ENCODE results near the gene LINC00237.

The LINC00237 gene

DNA sequence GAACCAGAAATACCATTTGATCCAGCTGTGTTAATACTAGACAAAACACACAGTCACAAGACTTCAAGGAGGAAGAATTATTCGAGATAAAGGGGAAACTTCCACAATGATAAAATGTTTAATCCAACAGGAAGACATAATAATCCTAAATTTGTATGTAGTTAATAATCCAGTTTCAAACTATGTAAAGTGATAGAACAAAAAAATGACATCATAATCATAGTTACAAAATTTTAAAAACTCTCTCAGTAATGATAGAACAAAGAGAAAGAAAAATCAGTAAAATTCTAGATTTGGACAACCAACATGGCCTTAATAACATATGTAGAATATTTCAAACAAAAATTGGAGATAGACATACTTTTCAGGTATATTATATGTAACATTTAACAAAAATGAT, 38.9 kb downstream of the LINC00237 start:
- Mint-ChIP-seq H3K36me3 (ENCODE audit: low read depth) (no peaks in the 10 kb centered on the region), H3K4me1 (ENCODE audit: low read depth) (no peaks in the 10 kb centered on the region), H3K27me3 (ENCODE audit: low read depth) (peaks cover 26% of the 10 kb centered on the region), H3K9me3 (no peaks in the 10 kb centered on the region), H3K27ac (no peak overlapping the region), H3K4me3 (no peak overlapping the region)
- DNase-seq (ENCODE audit: low spot score): no peak

DNA sequence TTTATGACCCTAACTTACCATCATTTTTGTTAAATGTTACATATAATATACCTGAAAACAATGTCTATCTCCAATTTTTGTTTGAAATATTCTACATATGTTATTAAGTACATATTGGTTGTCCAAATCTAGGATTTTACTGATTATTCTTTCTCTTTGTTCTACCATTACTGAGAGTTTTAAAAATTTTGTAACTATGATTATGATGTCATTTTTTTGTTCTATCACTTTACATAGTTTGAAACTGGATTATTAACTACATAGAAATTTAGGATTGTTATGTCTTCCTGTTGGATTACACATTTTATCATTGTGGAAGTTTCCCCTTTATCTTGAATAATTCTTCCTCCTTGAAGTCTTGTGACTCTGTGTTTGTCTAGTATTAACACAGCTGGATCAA, 41.2 kb downstream of the LINC00237 start:
- Mint-ChIP-seq H3K36me3 (ENCODE audit: low read depth) (no peaks in the 10 kb centered on the region), H3K4me1 (ENCODE audit: low read depth) (no peaks in the 10 kb centered on the region), H3K27me3 (ENCODE audit: low read depth) (peaks cover 23% of the 10 kb centered on the region), H3K4me3 (no peak overlapping the region), H3K27ac (no peak overlapping the region), H3K9me3 (no peaks in the 10 kb centered on the region)
- no peak for DNase-seq (ENCODE audit: low spot score)

DNA sequence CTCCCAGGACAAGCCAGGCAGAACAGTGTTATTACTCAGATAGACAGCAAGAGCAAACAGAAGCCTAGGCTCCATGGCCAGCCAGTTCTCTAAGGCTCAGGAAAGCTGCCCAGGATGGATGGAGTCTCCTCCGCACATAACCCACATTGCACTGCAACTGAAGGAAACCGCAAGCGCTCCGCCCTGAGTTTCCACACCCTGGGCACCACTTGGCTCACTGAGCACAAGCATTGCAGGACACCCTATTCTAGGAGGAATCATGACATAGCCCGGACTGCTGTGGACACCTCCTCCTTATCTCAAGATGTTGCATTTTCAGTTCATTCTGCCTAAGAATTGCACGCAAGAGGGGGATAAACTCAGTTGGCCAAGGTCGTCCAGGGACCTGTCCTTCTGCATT, 42.9 kb downstream of the LINC00237 start:
- Mint-ChIP-seq H3K4me3 (no peak overlapping the region), H3K27ac (no peak overlapping the region), H3K27me3 (ENCODE audit: low read depth) (peaks cover 31% of the 10 kb centered on the region), H3K36me3 (ENCODE audit: low read depth) (no peaks in the 10 kb centered on the region), H3K9me3 (no peaks in the 10 kb centered on the region), H3K4me1 (ENCODE audit: low read depth) (no peaks in the 10 kb centered on the region)
- DNase-seq (ENCODE audit: low spot score): no peak

DNA sequence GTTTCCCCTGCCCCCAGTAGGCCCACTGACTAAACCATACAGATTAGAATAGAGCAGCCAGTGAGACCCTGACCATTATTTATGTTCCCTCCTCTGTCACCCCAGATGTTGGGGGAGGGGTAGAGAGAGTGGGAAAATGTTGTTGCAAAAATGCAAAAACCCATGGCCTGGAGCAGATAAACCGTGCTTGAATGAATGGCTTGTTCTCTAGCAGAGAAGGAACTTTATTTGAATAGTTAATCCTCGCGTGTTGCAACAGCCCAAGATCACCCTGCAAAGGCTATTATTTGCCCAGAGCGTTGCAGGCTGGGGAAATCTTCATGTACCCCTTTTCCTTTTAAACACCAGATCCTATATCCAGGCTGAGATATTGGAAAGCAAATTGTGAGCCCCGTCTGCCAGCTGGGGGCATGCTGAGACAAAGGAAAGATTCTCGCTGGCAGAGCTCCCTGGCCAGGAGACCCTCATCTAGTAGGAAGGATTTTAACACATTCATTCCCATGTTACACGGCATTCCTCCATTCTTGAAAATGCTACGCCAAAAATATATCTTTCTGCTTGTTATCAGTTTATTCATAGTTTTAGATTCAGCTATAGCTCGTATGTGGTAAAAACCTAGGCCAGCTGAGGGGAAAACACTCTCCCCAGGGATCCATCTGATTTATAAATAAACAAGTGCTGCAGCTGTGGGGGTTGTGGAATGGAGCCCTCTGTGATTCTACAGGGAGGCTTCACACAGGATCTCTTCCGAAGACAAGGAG, 53.0 kb downstream of the LINC00237 start:
- Mint-ChIP-seq H3K9me3 (no peaks in the 10 kb centered on the region), H3K27ac (no peak overlapping the region), H3K4me1 (ENCODE audit: low read depth) (no peaks in the 10 kb centered on the region), H3K4me3 (no peak overlapping the region), H3K36me3 (ENCODE audit: low read depth) (no peaks in the 10 kb centered on the region), H3K27me3 (ENCODE audit: low read depth) (peaks cover 15% of the 10 kb centered on the region)
- no peak for DNase-seq (ENCODE audit: low spot score)

DNA sequence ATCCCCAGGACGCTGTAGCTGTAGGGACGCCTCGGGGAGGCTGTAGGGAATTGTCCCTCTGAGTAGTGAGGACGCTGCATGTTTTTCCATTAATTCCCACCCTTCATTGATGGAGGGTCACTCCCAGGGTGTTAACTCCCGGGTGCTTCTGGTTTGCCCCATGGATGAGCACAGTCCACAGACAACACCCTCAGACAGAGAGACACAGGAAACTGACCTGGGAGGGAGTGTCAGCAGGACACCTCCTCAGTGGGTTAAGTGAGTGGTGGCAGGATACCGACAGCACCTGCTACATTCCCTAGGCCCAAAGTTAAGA, 53.5 kb downstream of the LINC00237 start:
- no peak for DNase-seq (ENCODE audit: low spot score)
- H3K4me1 Mint-ChIP-seq (ENCODE audit: low read depth): no peaks in the 10 kb centered on the region
- no peaks in the 10 kb centered on the region for H3K9me3 Mint-ChIP-seq
- H3K36me3 Mint-ChIP-seq (ENCODE audit: low read depth): no peaks in the 10 kb centered on the region
- H3K27ac Mint-ChIP-seq: no peak overlapping the region
- H3K4me3 Mint-ChIP-seq: no peak overlapping the region
- peaks cover 10% of the 10 kb centered on the region for H3K27me3 Mint-ChIP-seq (ENCODE audit: low read depth)

DNA sequence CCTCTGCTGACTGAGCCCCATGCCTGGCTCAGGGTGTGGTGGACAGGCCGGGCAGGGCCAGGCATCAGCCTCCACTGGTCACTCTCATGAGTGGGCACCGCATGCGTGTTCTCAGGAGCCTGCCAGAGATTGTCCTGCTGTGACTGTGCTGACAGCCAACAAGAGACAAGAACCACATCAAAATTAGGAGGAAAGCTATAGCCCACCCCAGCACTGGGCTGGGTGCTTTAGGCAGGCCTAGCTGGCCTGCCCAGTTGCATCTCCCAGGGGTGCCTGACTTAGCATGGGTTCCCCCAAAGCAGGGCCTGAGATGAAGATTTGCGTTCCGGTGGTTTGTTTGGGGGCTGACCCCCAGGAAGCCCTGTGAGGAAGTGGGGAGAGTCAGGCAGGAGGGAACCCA, 53.9 kb downstream of the LINC00237 start:
- no peak overlapping the region for H3K27ac Mint-ChIP-seq
- no peaks in the 10 kb centered on the region for H3K9me3 Mint-ChIP-seq
- no peak for DNase-seq (ENCODE audit: low spot score)
- H3K4me1 Mint-ChIP-seq (ENCODE audit: low read depth): no peaks in the 10 kb centered on the region
- no peak overlapping the region for H3K4me3 Mint-ChIP-seq
- no peaks in the 10 kb centered on the region for H3K36me3 Mint-ChIP-seq (ENCODE audit: low read depth)
- H3K27me3 Mint-ChIP-seq (ENCODE audit: low read depth): peaks cover 9% of the 10 kb centered on the region

DNA sequence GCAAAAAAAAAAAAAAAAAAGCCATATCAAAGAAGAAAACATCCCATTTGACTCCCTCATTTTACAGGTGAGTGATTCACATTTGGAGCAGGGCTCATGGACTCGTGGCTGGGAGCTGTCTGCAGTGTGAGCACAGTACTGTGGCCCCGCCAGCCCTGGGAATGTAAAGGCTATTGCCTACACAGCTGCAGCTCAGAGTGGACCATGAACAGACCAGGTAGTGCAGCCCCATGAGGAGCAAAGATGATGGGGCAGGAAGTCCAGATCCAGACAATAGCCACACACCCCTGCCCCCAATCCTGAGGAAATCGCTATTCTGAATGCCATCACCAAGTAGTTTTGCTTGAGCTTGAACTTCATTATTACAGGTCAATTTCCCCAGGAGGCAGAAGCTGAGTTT, 55.4 kb downstream of the LINC00237 start:
- peaks cover 8% of the 10 kb centered on the region for H3K27me3 Mint-ChIP-seq (ENCODE audit: low read depth)
- no peak overlapping the region for H3K4me3 Mint-ChIP-seq
- H3K27ac Mint-ChIP-seq: no peak overlapping the region
- no peaks in the 10 kb centered on the region for H3K4me1 Mint-ChIP-seq (ENCODE audit: low read depth)
- H3K9me3 Mint-ChIP-seq: no peaks in the 10 kb centered on the region
- no peak for DNase-seq (ENCODE audit: low spot score)
- no peaks in the 10 kb centered on the region for H3K36me3 Mint-ChIP-seq (ENCODE audit: low read depth)

DNA sequence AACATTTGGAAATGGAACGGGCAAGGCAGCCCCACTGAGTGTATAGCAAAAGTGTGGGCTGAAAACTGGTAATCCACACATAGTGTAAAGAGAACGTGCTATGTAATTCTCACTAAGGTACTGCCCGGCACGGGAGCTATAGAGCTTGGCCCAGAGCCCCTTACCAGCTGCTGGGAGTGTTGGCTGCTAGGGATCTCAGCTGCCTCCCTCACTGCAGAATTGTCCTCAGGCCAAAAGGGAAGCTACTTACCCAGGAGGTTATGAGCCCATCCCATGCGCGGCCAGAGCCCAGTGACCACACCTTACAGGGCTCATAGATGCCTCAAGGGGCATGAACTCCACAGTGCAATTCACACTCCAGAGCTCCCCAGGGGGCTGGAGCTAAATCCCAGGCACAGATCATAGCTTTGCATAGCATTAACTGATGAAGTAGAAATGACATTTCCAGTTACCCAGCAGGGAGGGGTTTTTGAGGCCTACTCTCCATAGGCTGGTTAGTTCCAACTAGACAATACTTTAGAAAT, 56.8 kb downstream of the LINC00237 start:
- Mint-ChIP-seq H3K27ac (no peak overlapping the region), H3K36me3 (ENCODE audit: low read depth) (no peaks in the 10 kb centered on the region), H3K9me3 (no peaks in the 10 kb centered on the region), H3K4me1 (ENCODE audit: low read depth) (no peaks in the 10 kb centered on the region), H3K4me3 (no peak overlapping the region), H3K27me3 (ENCODE audit: low read depth) (peaks cover 8% of the 10 kb centered on the region)
- DNase-seq (ENCODE audit: low spot score): no peak

DNA sequence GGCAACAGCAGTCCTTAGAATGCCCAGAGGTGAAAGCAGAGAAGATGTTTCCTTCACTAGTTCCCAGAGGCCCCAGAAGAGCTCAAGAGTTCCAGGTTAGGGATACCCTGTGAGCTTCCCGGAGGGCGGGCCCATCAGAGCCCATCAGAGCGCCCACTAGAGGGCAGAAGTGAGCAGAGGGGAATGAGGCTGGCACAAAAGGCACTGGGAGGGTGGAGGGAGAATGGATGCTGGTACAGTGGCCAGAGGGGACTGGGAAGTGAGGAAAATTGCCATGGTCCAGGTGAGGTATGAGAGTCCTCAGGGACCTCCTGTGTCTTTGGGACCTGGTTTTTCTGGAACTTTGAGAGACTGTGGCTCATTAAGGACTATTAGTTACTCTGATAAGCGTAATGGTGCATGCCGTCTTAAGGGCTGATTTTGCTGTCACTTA, 57.3 kb downstream of the LINC00237 start:
- no peak overlapping the region for H3K4me3 Mint-ChIP-seq
- H3K27me3 Mint-ChIP-seq (ENCODE audit: low read depth): peaks cover 8% of the 10 kb centered on the region
- no peaks in the 10 kb centered on the region for H3K4me1 Mint-ChIP-seq (ENCODE audit: low read depth)

DNA sequence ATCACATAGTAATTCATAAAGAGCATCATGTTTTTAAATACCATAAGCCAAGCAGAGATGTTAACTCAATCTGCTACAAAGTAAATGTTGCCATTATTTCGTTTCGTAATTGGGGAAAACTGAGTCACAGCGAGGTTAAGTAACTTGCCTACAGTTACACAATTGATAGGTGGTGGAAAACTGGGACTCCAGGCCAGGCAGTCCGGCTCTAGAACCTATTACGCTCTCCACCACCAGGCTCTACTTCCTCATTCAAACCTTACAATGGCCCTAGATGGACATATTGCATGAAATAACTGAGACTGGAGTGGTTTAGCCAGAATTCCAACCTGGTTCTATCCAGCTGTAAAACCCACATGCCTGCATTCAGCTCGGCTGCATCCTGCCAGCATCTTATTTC, 58.2 kb downstream of the LINC00237 start:
- H3K4me1 Mint-ChIP-seq (ENCODE audit: low read depth): no peaks in the 10 kb centered on the region
- no peak overlapping the region for H3K4me3 Mint-ChIP-seq
- H3K27ac Mint-ChIP-seq: no peak overlapping the region
- no peaks in the 10 kb centered on the region for H3K36me3 Mint-ChIP-seq (ENCODE audit: low read depth)
- DNase-seq (ENCODE audit: low spot score): no peak
- peaks cover 3% of the 10 kb centered on the region for H3K27me3 Mint-ChIP-seq (ENCODE audit: low read depth)
- no peaks in the 10 kb centered on the region for H3K9me3 Mint-ChIP-seq

More for the DNA sequence above, 57.3 kb downstream of the LINC00237 start:
- peak; percentile 11 for DNase-seq (ENCODE audit: low spot score)
- Mint-ChIP-seq H3K9me3 (no peaks in the 10 kb centered on the region), H3K27ac (no peak overlapping the region), H3K36me3 (ENCODE audit: low read depth) (no peaks in the 10 kb centered on the region)

DNA sequence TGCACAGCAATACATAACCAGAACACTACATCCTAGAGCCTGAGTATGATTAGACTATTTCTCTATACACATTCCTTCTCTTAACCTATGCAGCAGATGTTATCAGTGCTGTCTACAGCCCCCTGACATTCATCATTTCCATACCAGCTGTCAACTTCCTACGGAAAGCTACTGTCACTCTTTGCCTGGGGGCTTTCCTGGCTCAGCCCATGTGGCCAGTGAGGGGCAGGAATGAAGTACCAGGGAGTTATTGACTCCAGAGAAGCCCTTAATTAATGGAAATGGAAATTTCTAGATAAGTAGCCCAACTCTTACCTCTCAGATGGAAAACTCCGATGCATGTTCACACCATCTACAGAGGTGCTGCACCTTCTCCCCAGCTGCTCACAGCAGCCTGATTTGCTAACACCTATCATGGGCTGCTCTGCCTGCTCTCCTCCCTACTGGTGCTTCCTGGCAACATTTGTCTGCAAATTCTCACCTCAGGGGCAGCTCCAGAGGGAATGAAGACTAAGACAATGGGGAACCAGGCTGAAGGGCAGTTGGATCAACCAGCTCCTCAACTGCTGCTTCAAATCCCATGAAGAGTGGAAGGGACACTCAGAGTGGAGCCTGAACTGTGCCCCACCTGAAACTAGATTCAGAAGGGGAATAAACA, 59.6 kb downstream of the LINC00237 start:
- no peaks in the 10 kb centered on the region for H3K36me3 Mint-ChIP-seq (ENCODE audit: low read depth)
- H3K27me3 Mint-ChIP-seq (ENCODE audit: low read depth): peaks cover 3% of the 10 kb centered on the region
- no peak overlapping the region for H3K27ac Mint-ChIP-seq
- H3K9me3 Mint-ChIP-seq: no peaks in the 10 kb centered on the region
- DNase-seq (ENCODE audit: low spot score): no peak
- no peaks in the 10 kb centered on the region for H3K4me1 Mint-ChIP-seq (ENCODE audit: low read depth)
- H3K4me3 Mint-ChIP-seq: no peak overlapping the region

Measured in T-helper 2 cell treated with Interferon-gamma antibody and Interleukin-4, amounts not matched to agents 5 μg/mL and 100 μg/mL, for 36 hours (primary cell).